Measurements from ENCODE around the gene NUDCD2.
"Not testable (repeated sequence)": the region's sequence is repeated elsewhere in the genome, so short reads cannot be mapped to it uniquely, and the experiment has no call there.

NUDCD2 gene

GRCh38 chr5:163415673-163416072 lies 44.2 kb downstream of the NUDCD2 start:
- DNase-seq: not testable (repeated sequence)

- no peak for DNase-seq
These were observed 49.4 kb downstream of the NUDCD2 start for GRCh38 chr5:163410505-163410904.

GRCh38 chr5:163409384-163409783 lies 50.5 kb downstream of the NUDCD2 start:
- no peak for DNase-seq

GRCh38 chr5:163408311-163408923 lies 51.5 kb downstream of the NUDCD2 start:
- peak; percentile 73 for DNase-seq

GRCh38 chr5:163407034-163407655 lies 52.8 kb downstream of the NUDCD2 start:
- DNase-seq: no peak

GRCh38 chr5:163404364-163405173 lies 55.3 kb downstream of the NUDCD2 start:
- DNase-seq: no peak

- no peak for DNase-seq
These were observed 57.9 kb downstream of the NUDCD2 start for GRCh38 chr5:163402007-163402406.

GRCh38 chr5:163401271-163401670 lies 58.6 kb downstream of the NUDCD2 start:
- no peak for DNase-seq

- no peak for DNase-seq
These were observed 60.0 kb downstream of the NUDCD2 start for GRCh38 chr5:163399923-163400322.

- no peak for DNase-seq
These were observed 62.5 kb downstream of the NUDCD2 start for GRCh38 chr5:163397354-163397753.

GRCh38 chr5:163396818-163397340 lies 63.0 kb downstream of the NUDCD2 start:
- DNase-seq: not testable (repeated sequence)
